ENCODE measurements around the gene CALU.
A peak's percentile ranks its signal among the peaks of the same experiment; 100 is the strongest.

The CALU gene

DNA sequence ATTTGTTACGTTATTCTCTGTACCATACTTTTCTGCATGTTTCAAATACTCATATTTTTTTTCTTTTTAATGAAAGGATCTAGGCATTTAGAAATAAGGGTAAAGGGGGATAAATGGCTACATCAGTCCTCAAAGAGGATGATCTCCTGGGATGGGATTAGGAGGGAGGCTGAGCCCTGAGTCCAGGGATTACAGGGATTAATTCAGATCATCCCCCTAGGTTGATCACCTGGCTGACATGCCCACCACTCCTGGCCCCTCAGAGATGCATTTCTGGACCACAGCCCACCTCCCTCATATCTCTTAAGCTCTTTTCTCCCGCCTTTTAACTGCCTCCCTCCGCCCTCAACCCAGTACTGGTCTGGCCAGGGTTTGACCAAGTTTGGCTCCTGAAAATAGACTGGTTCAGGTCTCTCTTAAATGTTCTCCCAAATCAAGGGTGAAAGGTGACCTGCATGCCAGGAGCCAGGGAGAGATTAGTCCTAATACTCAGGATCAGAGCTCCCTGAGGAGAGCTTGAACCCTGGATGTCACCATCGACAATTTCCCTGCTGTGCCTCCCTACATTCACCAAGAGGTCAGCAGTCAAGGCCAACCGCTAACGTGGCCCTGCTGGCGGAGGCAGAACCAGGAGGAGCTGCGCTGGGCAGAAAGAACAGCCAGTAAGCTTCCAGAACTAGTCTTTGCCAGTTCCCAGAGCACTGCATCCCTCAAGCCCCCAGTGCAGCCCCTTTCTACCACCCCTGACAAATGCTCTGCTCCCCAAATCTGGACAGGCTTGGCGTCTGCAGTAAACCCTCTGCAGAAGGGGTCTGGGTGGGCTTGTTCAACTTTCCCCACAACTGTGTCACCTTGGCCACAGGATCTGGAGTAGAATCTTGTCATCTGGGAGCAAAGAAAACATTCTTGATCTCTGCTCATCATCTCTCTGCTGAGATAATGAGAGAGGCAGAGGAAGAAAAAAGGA lies 49.6 kb downstream of the CALU start:
- no peak for DNase-seq

GRCh38 chr7:128790315-128791041 lies 51.3 kb downstream of the CALU start:
- no peak for DNase-seq

DNA sequence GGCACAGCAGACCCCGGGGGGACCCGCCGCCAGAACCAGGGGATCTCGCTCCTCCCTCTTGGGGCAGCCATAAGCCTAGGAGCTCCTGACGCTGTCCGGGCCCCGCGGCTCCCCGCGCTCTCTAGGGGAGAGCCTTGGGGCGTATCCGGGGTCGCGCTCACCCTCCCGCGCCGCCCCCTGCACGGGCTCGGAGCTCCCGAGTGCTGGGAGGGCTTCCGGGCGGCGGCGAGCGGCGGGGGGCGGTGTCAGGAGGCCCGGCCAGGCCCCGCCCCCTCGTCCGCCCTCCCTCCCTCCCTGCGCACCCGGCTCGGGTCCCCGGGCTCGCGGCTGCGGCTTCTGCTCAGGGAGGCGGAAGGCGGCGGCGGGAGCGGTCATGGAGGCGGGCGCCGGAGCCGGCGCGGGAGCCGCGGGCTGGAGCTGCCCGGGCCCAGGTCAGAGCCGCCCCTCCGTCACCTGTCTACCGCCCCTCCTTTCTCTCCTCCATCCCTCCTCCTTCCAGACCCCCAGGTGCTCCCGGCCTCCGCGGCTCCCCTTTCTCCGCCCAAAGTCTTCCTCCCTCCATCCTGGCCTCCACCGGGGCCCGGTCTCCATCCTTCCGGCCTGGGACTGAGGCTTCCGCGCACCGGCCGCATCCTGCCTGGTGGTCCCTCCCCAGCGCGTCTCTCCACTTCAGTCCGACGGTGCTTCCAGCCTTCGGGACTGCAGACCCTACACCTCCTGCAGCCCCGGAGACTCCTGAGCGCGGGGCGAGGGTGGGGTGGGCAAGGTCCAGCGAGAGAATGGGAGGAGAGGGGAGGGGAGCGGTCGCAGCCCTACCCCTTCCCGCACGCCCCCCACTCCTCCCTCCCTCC lies 52.2 kb downstream of the CALU start, which contains the start of gene CCDC136:
CCDC136 (plus strand) TSS at position 848 of the 851 bp plus-strand sequence. CDS start 444 bp downstream, outside the sequence.
- DNase-seq = peak; percentile 35

GRCh38 chr7:128791972-128792327 lies 52.8 kb downstream of the CALU start:
- DNase-seq = no peak

GRCh38 chr7:128792471-128793180 lies 53.5 kb downstream of the CALU start:
- DNase-seq = peak; percentile 15

GRCh38 chr7:128793181-128793547 lies 54.0 kb downstream of the CALU start:
- no peak for DNase-seq

- DNase-seq = no peak
Measured at GRCh38 chr7:128794020-128794419, 54.9 kb downstream of the CALU start.

DNA sequence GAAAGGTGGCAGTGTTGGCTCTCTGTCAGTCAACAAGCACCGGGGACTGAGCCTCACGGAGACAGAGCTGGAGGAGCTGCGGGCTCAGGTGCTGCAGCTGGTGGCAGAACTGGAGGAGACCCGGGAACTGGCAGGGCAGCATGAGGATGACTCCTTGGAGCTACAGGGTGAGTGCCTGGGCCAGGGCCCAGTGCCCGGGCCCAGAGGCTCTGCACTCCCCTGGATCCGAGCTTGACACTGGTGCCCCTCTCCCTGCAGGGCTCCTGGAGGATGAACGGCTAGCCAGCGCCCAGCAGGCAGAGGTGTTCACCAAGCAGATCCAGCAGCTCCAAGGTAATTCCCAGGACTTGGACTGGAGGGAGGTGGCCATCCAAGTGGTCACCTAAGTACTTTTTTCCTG lies 55.3 kb downstream of the CALU start:
- no peak for DNase-seq

DNA sequence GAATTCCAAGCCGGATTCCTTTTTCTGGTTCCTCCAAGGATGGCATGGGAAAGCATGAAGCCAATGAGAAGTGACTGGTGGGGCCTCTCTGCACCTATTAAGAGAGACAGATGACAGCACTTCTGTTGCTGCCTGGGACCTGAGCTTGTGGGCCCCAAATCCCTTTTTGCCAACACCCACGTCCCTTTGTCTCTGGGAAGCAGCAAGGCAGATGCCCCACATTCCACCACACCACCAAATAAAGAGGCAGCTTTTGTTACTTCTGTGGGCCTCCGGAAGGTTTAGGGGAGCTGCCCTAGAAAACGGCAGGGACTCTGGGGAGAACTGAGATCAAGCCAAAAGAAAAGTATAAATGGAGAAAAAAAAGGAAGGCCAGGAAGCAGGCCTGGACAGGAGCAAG lies 56.0 kb downstream of the CALU start:
- no peak for DNase-seq

- no peak for DNase-seq
Measured at GRCh38 chr7:128796327-128796726, 57.2 kb downstream of the CALU start.

GRCh38 chr7:128799451-128799850 lies 60.3 kb downstream of the CALU start:
- no peak for DNase-seq

GRCh38 chr7:128800567-128800966 lies 61.4 kb downstream of the CALU start:
- no peak for DNase-seq

- DNase-seq = no peak
Measured at GRCh38 chr7:128801003-128801402, 61.8 kb downstream of the CALU start.

GRCh38 chr7:128801667-128802418 lies 62.7 kb downstream of the CALU start:
- no peak for DNase-seq

GRCh38 chr7:128804484-128804883 lies 65.3 kb downstream of the CALU start:
- DNase-seq = no peak

- no peak for DNase-seq
Measured at GRCh38 chr7:128805225-128805624, 66.1 kb downstream of the CALU start.

DNA sequence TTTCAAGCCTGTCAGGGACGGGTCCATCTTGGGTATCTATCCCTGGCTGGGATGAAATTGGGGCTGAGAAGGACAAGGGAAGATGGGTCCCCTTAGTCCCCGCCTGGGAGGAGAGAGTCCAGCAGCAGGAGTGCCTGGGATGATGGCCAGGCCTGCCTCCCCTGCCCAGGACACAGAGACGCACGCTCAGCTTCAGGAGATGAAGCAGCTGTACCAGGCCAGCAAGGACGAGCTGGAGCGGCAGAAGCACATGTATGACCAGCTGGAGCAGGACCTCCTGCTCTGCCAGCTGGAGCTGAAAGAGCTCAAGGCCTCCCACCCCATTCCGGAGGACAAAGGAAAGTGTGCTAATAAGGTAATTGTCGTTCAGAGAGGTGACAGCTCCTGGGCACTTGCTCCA lies 68.0 kb downstream of the CALU start:
- no peak for DNase-seq

GRCh38 chr7:128809363-128809762 lies 70.2 kb downstream of the CALU start:
- DNase-seq = no peak

DNA sequence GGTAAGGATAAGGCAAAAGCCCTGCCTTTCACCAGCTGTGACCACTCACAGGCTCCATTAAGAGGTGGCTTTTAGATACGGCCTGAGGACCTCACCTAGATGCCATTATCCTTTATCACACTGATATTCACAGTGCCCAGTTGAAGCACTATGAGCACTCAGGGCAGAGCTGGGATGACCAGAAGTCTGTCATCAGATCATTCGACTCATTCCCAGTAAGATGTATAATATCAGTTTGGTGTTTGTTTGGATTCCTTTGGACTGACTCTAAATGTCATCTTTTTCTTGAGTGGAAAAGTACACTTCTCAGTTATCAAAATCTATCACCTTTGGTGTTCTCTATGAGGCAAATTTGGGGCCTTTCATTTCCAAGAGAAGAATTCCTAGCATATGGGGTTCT lies 71.3 kb downstream of the CALU start:
- no peak for DNase-seq

- DNase-seq = no peak
Measured at GRCh38 chr7:128810997-128811396, 71.8 kb downstream of the CALU start.

DNA sequence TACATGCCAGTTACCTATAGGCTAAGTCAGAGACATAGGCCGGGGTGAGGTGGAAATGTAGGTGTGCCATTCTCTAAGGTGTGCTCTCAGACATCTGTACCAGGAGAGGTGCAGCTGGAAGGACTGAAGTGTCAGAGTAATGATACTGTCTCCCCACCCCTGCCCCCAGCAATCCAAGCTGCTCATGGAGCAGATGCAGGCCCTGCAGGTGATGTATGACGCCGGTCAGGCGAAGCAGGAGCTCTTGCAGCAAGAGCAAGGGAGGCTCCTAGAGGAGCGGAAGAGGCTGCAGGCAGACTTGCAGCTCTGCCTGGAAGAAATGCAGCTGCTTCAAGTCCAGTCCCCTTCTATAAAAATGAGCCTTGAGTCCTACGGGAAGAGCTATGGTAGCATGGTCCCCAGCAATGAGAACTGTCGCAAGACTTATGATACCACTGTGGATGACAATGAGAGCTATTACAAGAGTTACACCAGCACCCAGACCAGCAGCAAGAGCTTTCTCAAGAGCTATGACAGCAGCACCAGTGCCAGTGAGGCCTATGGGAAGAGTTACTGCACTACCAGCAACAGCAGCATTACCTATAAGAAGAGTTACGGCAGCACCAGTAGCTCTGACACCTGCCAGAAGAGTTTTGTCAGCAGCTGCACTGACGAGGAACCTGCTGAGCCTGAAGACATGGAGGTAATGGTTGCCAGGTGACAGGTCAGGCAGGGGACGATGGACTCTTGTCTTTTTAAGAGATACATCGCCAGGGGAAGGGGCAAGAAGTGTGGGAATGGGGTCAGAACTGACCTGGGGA lies 72.7 kb downstream of the CALU start:
- no peak for DNase-seq

All from NCI-H1092 (cell line).